Left lung (tissue), 10 donors: ENCODE data around the gene LPCAT1. TPM values are rescaled to one million over a fixed set of nuclear protein-coding genes. Genes with fewer than 3 reads are reported as not detected.

Experiments
- ATAC-seq: fragments of 200-7000 bp; cut with Tn5 transposase; one replicate; pipeline ENCODE4 v1.9.1; 2020; ENCODE audit warnings: moderate library complexity
- DNase-seq, 4 donors: peaks; one replicate each; pipeline ENCODE4 v3.0.0-alpha.2; 2013 to 2020
- H3K27ac ChIP-seq, 2 donors: fragments of 200-600 bp; sonication (generic) in 1 of 2; one replicate each; pipeline versions ENCODE4 v1.5.0 to v1.8.0; 2020 to 2021
- H3K27me3 ChIP-seq, 2 donors: fragments of 200-600 bp; sonication (generic) in 1 of 2; one replicate each; pipeline versions ENCODE4 v1.5.0 to v1.8.0; 2020 to 2021
- H3K36me3 ChIP-seq, 2 donors: fragments of 200-600 bp; sonication (generic) in 1 of 2; one replicate each; pipeline versions ENCODE4 v1.5.0 to v1.8.0; 2020 to 2021
- H3K4me1 ChIP-seq, 2 donors: fragments of 200-600 bp; one replicate each; pipeline ENCODE4 v1.8.0; 2021
- H3K4me3 ChIP-seq, 2 donors: fragments of 200-600 bp; sonication (generic) in 1 of 2; one replicate each; pipeline versions ENCODE4 v1.5.0 to v1.8.0; 2020 to 2021; ENCODE audit warnings: mild to moderate bottlenecking in 1 of 2
- H3K9me3 ChIP-seq, 2 donors: fragments of 200-600 bp; sonication (generic) in 1 of 2; one replicate each; pipeline versions ENCODE4 v1.5.0 to v1.8.0; 2020 to 2021
- intact Hi-C, 2 donors: fragments of 100-400 bp; cut with DNase I; formaldehyde crosslinking; loops; one replicate each; pipeline versions ENCODE4 v1.11.2 to v1.14.2; 2022
- polyA plus RNA-seq, 6 donors: library from polyadenylated mRNA; unstranded; fragments of 120-200 nt; gene quantifications; one replicate each; pipeline ENCODE4 v1.2.1, GENCODE V29; 2013; ENCODE audit not compliant: insufficient read length in 6 of 6
- total RNA-seq, 2 donors: library from RNA; stranded (reverse); fragmentation: NEBNext Ultra II Directional; extraction: Animal tissue kit (Norgen Biotek cat#: 25700); gene quantifications; one replicate each; pipeline ENCODE4 v1.2.1, GENCODE V29; 2021
- TF ChIP-seq, protein P1 (sequence below), 2 donors: fragments of 200-600 bp; sonication (generic) in 1 of 2; IDR thresholded peaks; one replicate each; pipeline versions ENCODE4 v1.5.0 to v1.8.0; 2021; ENCODE audit warnings: antibody characterized with exemption in 2 of 2
- donor health status: DM: no; HTN: yes; CAD: no.
- donor health status: DM: no; HTN: no; CAD: no.

Gene LPCAT1
- total and polyA plus RNA-seq, 8 donors: 106 to 751 (median 148) TPM

DNA sequence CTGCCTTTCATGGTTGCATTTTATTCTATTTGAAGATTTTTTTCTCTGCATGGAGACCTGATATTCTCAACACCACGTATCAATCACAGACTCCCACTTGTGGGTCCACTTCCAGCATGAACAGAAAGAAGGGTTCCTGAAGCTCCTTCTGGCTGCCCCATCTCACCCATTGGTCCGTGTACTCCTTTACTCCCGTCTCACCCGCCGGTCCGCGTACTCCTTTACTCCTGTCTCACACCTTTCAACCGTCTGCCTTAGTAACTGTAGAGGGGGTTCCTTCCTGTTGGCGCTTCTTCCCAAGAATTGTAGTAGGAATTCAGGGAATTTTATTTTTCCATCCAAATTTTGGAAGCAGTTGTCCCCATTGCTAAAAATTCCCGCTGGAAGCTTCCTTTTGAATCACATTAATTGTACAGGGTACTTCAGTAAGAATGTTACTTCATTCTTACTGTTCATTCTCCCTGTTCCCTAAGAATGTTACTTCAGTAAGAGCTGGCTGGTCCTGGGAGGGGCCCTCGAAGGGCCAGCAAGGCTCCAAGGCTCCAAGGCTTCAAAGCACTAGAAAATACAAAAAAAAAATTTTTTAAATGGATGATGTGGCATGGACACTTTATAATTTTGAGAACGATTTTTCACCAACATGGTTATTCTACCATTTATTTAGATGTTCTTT lies 3.9 kb upstream of the LPCAT1 start:
- peak in 1 of 4 donors; percentile 27 for DNase-seq

DNA sequence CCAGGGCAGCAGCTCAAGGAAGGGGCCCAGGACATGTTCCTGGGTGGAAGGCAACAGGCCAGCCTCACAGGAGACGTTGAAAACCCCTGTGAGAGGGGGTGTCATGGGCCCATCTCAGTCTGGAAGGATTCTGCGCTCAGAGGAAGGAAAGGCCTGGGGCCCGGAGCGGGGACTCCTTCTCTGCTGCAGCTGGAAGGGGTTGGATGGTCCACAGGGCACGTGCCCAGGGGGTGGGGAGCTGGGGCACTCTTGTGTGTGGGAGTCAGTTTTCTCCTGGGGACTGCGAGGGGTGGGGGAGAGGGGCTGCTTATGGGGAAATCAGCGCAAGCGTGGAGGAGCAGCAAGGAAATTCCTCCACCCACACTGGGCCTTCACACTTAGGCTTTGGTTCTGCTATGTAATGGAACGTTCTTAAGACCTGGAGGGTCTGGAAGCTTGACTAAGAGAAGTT lies 2.9 kb upstream of the LPCAT1 start:
- H3K27me3 ChIP-seq: no peaks in the 10 kb centered on the region
- TF ChIP-seq, protein P1, sequence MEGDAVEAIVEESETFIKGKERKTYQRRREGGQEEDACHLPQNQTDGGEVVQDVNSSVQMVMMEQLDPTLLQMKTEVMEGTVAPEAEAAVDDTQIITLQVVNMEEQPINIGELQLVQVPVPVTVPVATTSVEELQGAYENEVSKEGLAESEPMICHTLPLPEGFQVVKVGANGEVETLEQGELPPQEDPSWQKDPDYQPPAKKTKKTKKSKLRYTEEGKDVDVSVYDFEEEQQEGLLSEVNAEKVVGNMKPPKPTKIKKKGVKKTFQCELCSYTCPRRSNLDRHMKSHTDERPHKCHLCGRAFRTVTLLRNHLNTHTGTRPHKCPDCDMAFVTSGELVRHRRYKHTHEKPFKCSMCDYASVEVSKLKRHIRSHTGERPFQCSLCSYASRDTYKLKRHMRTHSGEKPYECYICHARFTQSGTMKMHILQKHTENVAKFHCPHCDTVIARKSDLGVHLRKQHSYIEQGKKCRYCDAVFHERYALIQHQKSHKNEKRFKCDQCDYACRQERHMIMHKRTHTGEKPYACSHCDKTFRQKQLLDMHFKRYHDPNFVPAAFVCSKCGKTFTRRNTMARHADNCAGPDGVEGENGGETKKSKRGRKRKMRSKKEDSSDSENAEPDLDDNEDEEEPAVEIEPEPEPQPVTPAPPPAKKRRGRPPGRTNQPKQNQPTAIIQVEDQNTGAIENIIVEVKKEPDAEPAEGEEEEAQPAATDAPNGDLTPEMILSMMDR (IDR thresholded peaks at IDR 0.05): no peak
- DNase-seq: peak in 2 of 4 donors; percentile 28 to 64

More for the DNA sequence above, 3.9 kb upstream of the LPCAT1 start:
- Histone ChIP-seq H3K36me3 (no peaks in the 10 kb centered on the region), H3K4me3 (no peak overlapping the region), H3K27ac (no peak overlapping the region), H3K9me3 (no peaks in the 10 kb centered on the region), H3K27me3 (no peaks in the 10 kb centered on the region), H3K4me1 (peaks cover 5 to 10% of the 10 kb centered on the region in 2 donors)
- intact Hi-C loops: no loop called here
- TF ChIP-seq, protein P1 (IDR thresholded peaks at IDR 0.05): no peak
- no peak for ATAC-seq

DNA sequence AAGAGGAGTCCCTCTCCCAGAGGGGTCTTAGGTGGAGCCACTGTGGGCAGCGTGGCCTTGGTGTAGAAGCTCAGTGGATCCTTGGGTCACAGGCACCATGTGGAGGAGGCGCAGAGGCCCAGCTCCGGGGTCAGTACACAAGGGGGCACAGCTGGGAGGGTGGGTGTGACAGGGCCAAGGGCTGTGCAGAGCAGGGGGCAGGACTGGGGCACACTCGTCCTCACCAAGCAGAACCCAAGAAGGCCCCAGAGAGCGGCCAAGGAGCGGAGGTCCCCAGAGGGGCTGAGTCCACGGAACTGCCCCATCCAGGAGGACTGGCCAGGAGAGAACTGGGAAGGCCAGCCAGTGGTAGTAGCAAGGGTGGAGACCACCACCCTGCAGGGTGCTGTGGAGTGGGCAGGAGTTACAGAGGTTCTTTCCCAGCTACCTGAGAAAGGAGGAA lies 2.5 kb upstream of the LPCAT1 start:
- peak in 1 of 4 donors; percentile 61 for DNase-seq
- intact Hi-C loops: no loop called here
- TF ChIP-seq, protein P1 (IDR thresholded peaks at IDR 0.05): no peak
- ATAC-seq: no peak
- no peaks in the 10 kb centered on the region for H3K9me3 ChIP-seq
- peaks cover 11 to 22% of the 10 kb centered on the region in 2 donors for H3K4me1 ChIP-seq
- no peak overlapping the region for H3K27ac ChIP-seq
- H3K36me3 ChIP-seq: peaks cover 0 to 2% of the 10 kb centered on the region in 2 donors
- no peaks in the 10 kb centered on the region for H3K27me3 ChIP-seq
- H3K4me3 ChIP-seq: no peak overlapping the region

More for the DNA sequence above, 2.9 kb upstream of the LPCAT1 start:
- Histone ChIP-seq H3K9me3 (no peaks in the 10 kb centered on the region), H3K36me3 (no peaks in the 10 kb centered on the region), H3K4me1 (peaks cover 9 to 20% of the 10 kb centered on the region in 2 donors), H3K27ac (no peak overlapping the region), H3K4me3 (no peak overlapping the region)
- intact Hi-C loops: no loop called here
- no peak for ATAC-seq

DNA sequence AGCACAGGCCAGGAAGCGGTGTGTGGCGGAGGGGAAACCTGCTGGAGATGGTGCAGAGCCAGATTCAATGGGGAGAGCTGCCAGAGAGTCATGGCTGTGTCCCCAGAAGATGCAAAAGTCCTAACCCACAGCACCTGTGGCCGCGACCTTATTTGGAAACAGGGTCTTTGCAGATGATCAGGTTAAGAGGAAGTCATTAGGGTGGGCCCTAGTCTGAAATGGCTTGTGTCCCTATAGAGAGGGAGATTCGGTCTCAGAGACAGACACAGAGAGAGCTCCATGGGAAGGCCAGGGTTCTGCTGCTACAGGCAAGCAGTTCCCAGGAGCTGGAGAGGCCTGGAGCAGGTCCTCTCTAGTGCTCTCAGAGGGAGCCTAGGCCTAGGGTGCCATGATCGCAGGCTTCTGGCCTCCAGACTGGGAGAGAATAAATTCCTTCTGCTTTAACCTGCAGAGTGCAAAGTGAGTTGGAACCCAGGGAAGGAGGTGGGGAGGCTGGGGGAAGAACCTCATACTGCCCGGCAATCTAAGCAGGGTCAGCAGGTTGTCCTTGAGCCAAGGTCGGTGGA lies 1.9 kb upstream of the LPCAT1 start:
- TF ChIP-seq, protein P1 (IDR thresholded peaks at IDR 0.05): no peak

More for the DNA sequence above, 1.9 kb upstream of the LPCAT1 start:
- Histone ChIP-seq H3K36me3 (peaks cover 0 to 7% of the 10 kb centered on the region in 2 donors), H3K27me3 (no peaks in the 10 kb centered on the region), H3K4me3 (no peak overlapping the region), H3K4me1 (peaks cover 11 to 22% of the 10 kb centered on the region in 2 donors), H3K9me3 (no peaks in the 10 kb centered on the region), H3K27ac (no peak overlapping the region)
- intact Hi-C loops: no loop called here
- DNase-seq: peak in 1 of 4 donors; percentile 30
- ATAC-seq: no peak
